ENCODE measurements around the gene PHF12. TPM values are rescaled to one million over a fixed set of nuclear protein-coding genes. Genes with fewer than 3 reads are reported as not detected.
"Not testable (repeated sequence)": the region's sequence is repeated elsewhere in the genome, so short reads cannot be mapped to it uniquely, and the experiment has no call there.

Gene PHF12
- total and polyA plus RNA-seq, 2 donors = 20.5 to 32.4 TPM

GRCh38 chr17:28879886-28880571 is 71.3 kb downstream of the PHF12 start:
- Histone ChIP-seq H3K27me3 (ENCODE audit: control insufficient read depth in 2 of 2, insufficient read depth in 1 of 2, low read length in 1 of 2) (no peaks in the 10 kb centered on the region), H3K36me3 (ENCODE audit: control insufficient read depth in 2 of 2, insufficient read depth in 2 of 2, low read length in 1 of 2) (peaks cover 49 to 52% of the 10 kb centered on the region in 2 donors), H3K4me3 (ENCODE audit: low read length in 2 of 2) (no peak overlapping the region), H3K9me3 (ENCODE audit: control insufficient read depth in 2 of 2, insufficient read depth in 1 of 2, low read length in 1 of 2) (no peaks in the 10 kb centered on the region), H3K4me1 (ENCODE audit: control insufficient read depth in 2 of 2, insufficient read depth in 2 of 2, low read length in 2 of 2) (no peaks in the 10 kb centered on the region), H3K27ac (ENCODE audit: low read depth in 1 of 2, low read length in 1 of 2) (no peak overlapping the region)
- no peak for DNase-seq (ENCODE audit: low read depth in 6 of 9, low spot score in 9 of 9)
- WGBS = 85% methylated on average over 9 of the region's 9 CpGs

GRCh38 chr17:28878981-28879380 is 72.3 kb downstream of the PHF12 start:
- Histone ChIP-seq H3K27ac (ENCODE audit: low read depth in 1 of 2, low read length in 1 of 2) (no peak overlapping the region), H3K36me3 (ENCODE audit: control insufficient read depth in 2 of 2, insufficient read depth in 2 of 2, low read length in 1 of 2) (peaks cover 44 to 49% of the 10 kb centered on the region in 2 donors), H3K4me3 (ENCODE audit: low read length in 2 of 2) (no peak overlapping the region), H3K27me3 (ENCODE audit: control insufficient read depth in 2 of 2, insufficient read depth in 1 of 2, low read length in 1 of 2) (no peaks in the 10 kb centered on the region), H3K9me3 (ENCODE audit: control insufficient read depth in 2 of 2, insufficient read depth in 1 of 2, low read length in 1 of 2) (no peaks in the 10 kb centered on the region), H3K4me1 (ENCODE audit: control insufficient read depth in 2 of 2, insufficient read depth in 2 of 2, low read length in 2 of 2) (no peaks in the 10 kb centered on the region)
- 98% methylated on average over 4 of the region's 4 CpGs for WGBS
- no peak for DNase-seq (ENCODE audit: low read depth in 6 of 9, low spot score in 9 of 9)

- no peak overlapping the region for H3K27ac ChIP-seq (ENCODE audit: low read depth in 1 of 2, low read length in 1 of 2)
- H3K36me3 ChIP-seq (ENCODE audit: control insufficient read depth in 2 of 2, insufficient read depth in 2 of 2, low read length in 1 of 2) = peaks cover 43 to 46% of the 10 kb centered on the region in 2 donors
- no peaks in the 10 kb centered on the region for H3K9me3 ChIP-seq (ENCODE audit: control insufficient read depth in 2 of 2, insufficient read depth in 1 of 2, low read length in 1 of 2)
- H3K4me1 ChIP-seq (ENCODE audit: control insufficient read depth in 2 of 2, insufficient read depth in 2 of 2, low read length in 2 of 2) = no peaks in the 10 kb centered on the region
- DNase-seq (ENCODE audit: low read depth in 6 of 9, low spot score in 9 of 9) = no peak
- no peak overlapping the region for H3K4me3 ChIP-seq (ENCODE audit: low read length in 2 of 2)
- H3K27me3 ChIP-seq (ENCODE audit: control insufficient read depth in 2 of 2, insufficient read depth in 1 of 2, low read length in 1 of 2) = no peaks in the 10 kb centered on the region
- 95% methylated on average over 2 of the region's 2 CpGs for WGBS
Measured at GRCh38 chr17:28878158-28878910, 73.0 kb downstream of the PHF12 start.

- H3K4me1 ChIP-seq (ENCODE audit: control insufficient read depth in 2 of 2, insufficient read depth in 2 of 2, low read length in 2 of 2); H3K27me3 ChIP-seq (ENCODE audit: control insufficient read depth in 2 of 2, insufficient read depth in 1 of 2, low read length in 1 of 2); H3K9me3 ChIP-seq (ENCODE audit: control insufficient read depth in 2 of 2, insufficient read depth in 1 of 2, low read length in 1 of 2); H3K27ac ChIP-seq (ENCODE audit: low read depth in 1 of 2, low read length in 1 of 2); DNase-seq (ENCODE audit: low read depth in 6 of 9, low spot score in 9 of 9); H3K4me3 ChIP-seq (ENCODE audit: low read length in 2 of 2): not testable (repeated sequence)
- H3K36me3 ChIP-seq (ENCODE audit: control insufficient read depth in 2 of 2, insufficient read depth in 2 of 2, low read length in 1 of 2) = peaks cover 35 to 36% of the 10 kb centered on the region in 2 donors
- 99% methylated on average over 6 of the region's 6 CpGs for WGBS
Measured at GRCh38 chr17:28877150-28877711, 74.1 kb downstream of the PHF12 start.

- DNase-seq (ENCODE audit: low read depth in 6 of 9, low spot score in 9 of 9) = no peak
- H3K36me3 ChIP-seq (ENCODE audit: control insufficient read depth in 2 of 2, insufficient read depth in 2 of 2, low read length in 1 of 2) = peaks cover 23% of the 10 kb centered on the region in 2 donors
- H3K9me3 ChIP-seq (ENCODE audit: control insufficient read depth in 2 of 2, insufficient read depth in 1 of 2, low read length in 1 of 2) = no peaks in the 10 kb centered on the region
- no peak overlapping the region for H3K27ac ChIP-seq (ENCODE audit: low read depth in 1 of 2, low read length in 1 of 2)
- H3K27me3 ChIP-seq (ENCODE audit: control insufficient read depth in 2 of 2, insufficient read depth in 1 of 2, low read length in 1 of 2) = no peaks in the 10 kb centered on the region
- 72% methylated on average over 1 of the region's 1 CpG for WGBS
- no peak overlapping the region for H3K4me3 ChIP-seq (ENCODE audit: low read length in 2 of 2)
- peaks cover 4 to 5% of the 10 kb centered on the region in 2 donors for H3K4me1 ChIP-seq (ENCODE audit: control insufficient read depth in 2 of 2, insufficient read depth in 2 of 2, low read length in 2 of 2)
Measured at GRCh38 chr17:28875848-28876550, 75.3 kb downstream of the PHF12 start.

GRCh38 chr17:28874750-28875149 is 76.6 kb downstream of the PHF12 start:
- 97% methylated on average over 3 of the region's 3 CpGs for WGBS
- H3K4me1 ChIP-seq (ENCODE audit: control insufficient read depth in 2 of 2, insufficient read depth in 2 of 2, low read length in 2 of 2) = peaks cover 6 to 7% of the 10 kb centered on the region in 2 donors
- H3K9me3 ChIP-seq (ENCODE audit: control insufficient read depth in 2 of 2, insufficient read depth in 1 of 2, low read length in 1 of 2) = no peaks in the 10 kb centered on the region
- peaks cover 10 to 11% of the 10 kb centered on the region in 2 donors for H3K36me3 ChIP-seq (ENCODE audit: control insufficient read depth in 2 of 2, insufficient read depth in 2 of 2, low read length in 1 of 2)
- no peak overlapping the region for H3K4me3 ChIP-seq (ENCODE audit: low read length in 2 of 2)
- H3K27ac ChIP-seq (ENCODE audit: low read depth in 1 of 2, low read length in 1 of 2) = no peak overlapping the region
- DNase-seq (ENCODE audit: low read depth in 6 of 9, low spot score in 9 of 9) = no peak
- H3K27me3 ChIP-seq (ENCODE audit: control insufficient read depth in 2 of 2, insufficient read depth in 1 of 2, low read length in 1 of 2) = no peaks in the 10 kb centered on the region

GRCh38 chr17:28873839-28874238 is 77.5 kb downstream of the PHF12 start:
- Histone ChIP-seq H3K4me1 (ENCODE audit: control insufficient read depth in 2 of 2, insufficient read depth in 2 of 2, low read length in 2 of 2) (peaks cover 6 to 7% of the 10 kb centered on the region in 2 donors), H3K4me3 (ENCODE audit: low read length in 2 of 2) (no peak overlapping the region), H3K36me3 (ENCODE audit: control insufficient read depth in 2 of 2, insufficient read depth in 2 of 2, low read length in 1 of 2) (peaks cover 2% of the 10 kb centered on the region in 2 donors), H3K9me3 (ENCODE audit: control insufficient read depth in 2 of 2, insufficient read depth in 1 of 2, low read length in 1 of 2) (no peaks in the 10 kb centered on the region), H3K27ac (ENCODE audit: low read depth in 1 of 2, low read length in 1 of 2) (no peak overlapping the region), H3K27me3 (ENCODE audit: control insufficient read depth in 2 of 2, insufficient read depth in 1 of 2, low read length in 1 of 2) (no peaks in the 10 kb centered on the region)
- WGBS = 98% methylated on average over 7 of the region's 7 CpGs
- DNase-seq (ENCODE audit: low read depth in 6 of 9, low spot score in 9 of 9) = no peak

GRCh38 chr17:28871056-28871579 is 80.2 kb downstream of the PHF12 start:
- 58% methylated on average over 6 of the region's 6 CpGs for WGBS
- Histone ChIP-seq H3K27ac (ENCODE audit: low read depth in 1 of 2, low read length in 1 of 2) (peak overlapping the region; percentile 69 to 81), H3K9me3 (ENCODE audit: control insufficient read depth in 2 of 2, insufficient read depth in 1 of 2, low read length in 1 of 2) (no peaks in the 10 kb centered on the region), H3K4me1 (ENCODE audit: control insufficient read depth in 2 of 2, insufficient read depth in 2 of 2, low read length in 2 of 2) (peaks cover 6 to 7% of the 10 kb centered on the region in 2 donors), H3K36me3 (ENCODE audit: control insufficient read depth in 2 of 2, insufficient read depth in 2 of 2, low read length in 1 of 2) (no peaks in the 10 kb centered on the region), H3K27me3 (ENCODE audit: control insufficient read depth in 2 of 2, insufficient read depth in 1 of 2, low read length in 1 of 2) (no peaks in the 10 kb centered on the region), H3K4me3 (ENCODE audit: low read length in 2 of 2) (no peak overlapping the region)
- DNase-seq (ENCODE audit: low read depth in 6 of 9, low spot score in 9 of 9) = peak in 4 of 9 donors; percentile 11 to 64 (median 26)
